GM18505 (cell line): ENCODE data around the gene FOXL2.
A peak's percentile ranks its signal among the peaks of the same experiment; 100 is the strongest.
"Not testable (repeated sequence)": the region's sequence is repeated elsewhere in the genome, so short reads cannot be mapped to it uniquely, and the experiment has no call there.

Source experiments
- ATAC-seq: cut with Tn5 transposase; IDR thresholded peaks from one replicate; pipeline ENCODE4 v1.9.1; 2021; ENCODE audit not compliant: unreplicated experiment
- POLR2A ChIP-seq: IDR thresholded peaks from 4 replicates; pipeline ENCODE4 v1.6.1; 2011; ENCODE audit warnings: borderline replicate concordance; ENCODE audit not compliant: insufficient read depth, insufficient read length; ENCODE audit errors: extremely low read depth

The FOXL2 gene

GRCh38 chr3:138928727-138929372, 18.1 kb downstream of the FOXL2 start:
- ATAC-seq = no peak
- TF ChIP-seq POLR2A = no peak

GRCh38 chr3:138923531-138923994, 23.4 kb downstream of the FOXL2 start:
- peak; percentile 78 for ATAC-seq
- TF ChIP-seq POLR2A = no peak

GRCh38 chr3:138922400-138922799, 24.5 kb downstream of the FOXL2 start:
- not testable (repeated sequence) for ATAC-seq

GRCh38 chr3:138921316-138922292, 25.3 kb downstream of the FOXL2 start:
- TF ChIP-seq POLR2A = no peak
- no peak for ATAC-seq

GRCh38 chr3:138919325-138919724, 27.6 kb downstream of the FOXL2 start:
- no peak for ATAC-seq
- TF ChIP-seq POLR2A = no peak

- ATAC-seq = no peak
- TF ChIP-seq POLR2A = no peak
These were observed 30.1 kb downstream of the FOXL2 start for GRCh38 chr3:138916824-138917223.

GRCh38 chr3:138915503-138916498, 31.1 kb downstream of the FOXL2 start:
- no peak for TF ChIP-seq POLR2A
- peak; percentile 88 for ATAC-seq

- TF ChIP-seq POLR2A = no peak
- peak; percentile 4 for ATAC-seq
These were observed 32.0 kb downstream of the FOXL2 start for GRCh38 chr3:138914870-138915502.

- no peak for TF ChIP-seq POLR2A
- no peak for ATAC-seq
These were observed 33.2 kb downstream of the FOXL2 start for GRCh38 chr3:138913766-138914165.

GRCh38 chr3:138912237-138912636, 34.7 kb downstream of the FOXL2 start:
- no peak for TF ChIP-seq POLR2A
- ATAC-seq = no peak

GRCh38 chr3:138911621-138912020, 35.3 kb downstream of the FOXL2 start:
- TF ChIP-seq POLR2A = no peak
- no peak for ATAC-seq

- ATAC-seq = no peak
- TF ChIP-seq POLR2A = no peak
These were observed 37.0 kb downstream of the FOXL2 start for GRCh38 chr3:138909904-138910303.

GRCh38 chr3:138908846-138909245, 38.1 kb downstream of the FOXL2 start:
- no peak for ATAC-seq
- TF ChIP-seq POLR2A = no peak

GRCh38 chr3:138907539-138907938, 39.4 kb downstream of the FOXL2 start:
- ATAC-seq = no peak

More at GRCh38 chr3:138907539-138907938, 39.4 kb downstream of the FOXL2 start:
- TF ChIP-seq POLR2A = no peak
